K562 (cell line): ENCODE data around the gene PPP4R4. TPM values are rescaled to one million over a fixed set of nuclear protein-coding genes. Genes with fewer than 3 reads are reported as not detected.
A peak's percentile ranks its signal among the peaks of the same experiment; 100 is the strongest.

Source experiments
- ATAC-seq: fragments of 200-7000 bp; cut with Tn5 transposase; 3 replicates; pipeline ENCODE4 v1.9.1; 2020; ENCODE audit warnings: moderate library complexity
- BruUV-seq: library from RNA; stranded (reverse); fragments of 400-500 nt; replicated peaks from 2 replicates; lab custom pipeline; 2021; lab: Mats Ljungman, UMichigan
- CTCF ChIA-PET: fragments of 300-600 bp; formaldehyde crosslinking; extraction: SDS; loops from one replicate; lab custom pipeline; 2021; ENCODE audit warnings: low intra/inter-chr PET ratio; lab: Yijun Ruan, JAX
- POLR2A ChIA-PET: fragments of 300-600, 350-650 bp; sonication (Branson Sonifier 250); formaldehyde crosslinking; extraction: SDS; loops from one replicate; lab custom pipeline; 2021; ENCODE audit warnings: antibody characterized with exemption, inconsistent platforms; lab: Yijun Ruan, JAX
- DNase-seq, 4 experiments: peaks; one replicate each; pipeline versions ENCODE4 v3.0.0 to v3.0.0-alpha.2; 2011 to 2018; ENCODE audit warnings: low spot score in 3 of 4, mixed read lengths in 3 of 4; ENCODE audit errors: extremely low read depth in 1 of 4
- FAIRE-seq: peaks from 2 replicates; lab custom pipeline; 2011; peaks lifted over from hg19 to GRCh38; lab: Jason Lieb, UNC
- H2AFZ ChIP-seq: 2 replicates; pipeline ENCODE4 v1.6.0; 2011; ENCODE audit warnings: low read depth, low read length, control low read depth, inconsistent platforms
- H3K27ac ChIP-seq: fragments of 200-600 bp; 3 replicates; pipeline ENCODE4 v1.8.0; 2011; ENCODE audit warnings: low read depth, mild to moderate bottlenecking, control low read depth, inconsistent platforms, low read length, moderate library complexity, mixed read lengths; ENCODE audit errors: extremely low read depth
- H3K27me3 ChIP-seq, 2 experiments: fragments of 300-600 bp in 1 of 2; 2 replicates in 1 of 2; 3 replicates in 1 of 2; pipeline versions ENCODE4 v1.6.0 to v1.8.0; 2011; ENCODE audit warnings: inconsistent platforms in 2 of 2, low read length in 2 of 2, mild to moderate bottlenecking in 1 of 2, mixed read lengths in 1 of 2, moderate library complexity in 1 of 2; ENCODE audit not compliant: control insufficient read depth in 2 of 2, insufficient read depth in 2 of 2
- H3K36me3 ChIP-seq: fragments of 300-600 bp; 3 replicates; pipeline ENCODE4 v1.8.0; 2011; ENCODE audit warnings: mild to moderate bottlenecking, low read length, inconsistent platforms; ENCODE audit not compliant: control insufficient read depth, insufficient read depth
- H3K4me1 ChIP-seq, 2 experiments: fragments of 200-600 bp in 1 of 2; replicated peaks in 1 of 2; 2 replicates in 1 of 2; 3 replicates in 1 of 2; pipeline versions ENCODE4 v1.5.1 to v1.8.0; 2011; ENCODE audit warnings: inconsistent platforms in 2 of 2, low read length in 2 of 2, mild to moderate bottlenecking in 1 of 2, mixed read lengths in 1 of 2, moderate library complexity in 1 of 2; ENCODE audit not compliant: control insufficient read depth in 2 of 2, insufficient read depth in 2 of 2
- H3K4me2 ChIP-seq: 2 replicates; pipeline ENCODE4 v1.6.1; 2011; ENCODE audit warnings: low read length, control low read depth, inconsistent platforms, mixed read lengths; ENCODE audit not compliant: insufficient read depth
- H3K4me3 ChIP-seq: fragments of 200-600 bp; sonication (generic), shearing (Covaris generic); 2 replicates; pipeline ENCODE4 v1.5.1; 2016; ENCODE audit warnings: control low read depth, inconsistent platforms
- H3K79me2 ChIP-seq: fragments of 200-600 bp; 3 replicates; pipeline ENCODE4 v1.8.0; 2011; ENCODE audit warnings: low read length, inconsistent platforms; ENCODE audit not compliant: control insufficient read depth, insufficient read depth
- H3K9ac ChIP-seq, 2 experiments: 2 replicates each; pipeline versions ENCODE4 v1.6.0 to v1.6.1; 2011; ENCODE audit warnings: low read depth in 2 of 2, low read length in 2 of 2, control low read depth in 1 of 2, inconsistent platforms in 1 of 2, mild to moderate bottlenecking in 1 of 2, mixed read lengths in 1 of 2; ENCODE audit not compliant: insufficient read depth in 1 of 2
- H3K9me1 ChIP-seq: one replicate; pipeline ENCODE4 v1.6.0; 2011; ENCODE audit warnings: inconsistent platforms, mild to moderate bottlenecking, low read length, moderate library complexity; ENCODE audit not compliant: control insufficient read depth, insufficient read depth
- H3K9me3 ChIP-seq: replicated peaks from 2 replicates; pipeline ENCODE4 v1.5.1; 2011; ENCODE audit warnings: low read depth, low read length, inconsistent platforms; ENCODE audit not compliant: control insufficient read depth, insufficient read depth
- H4K20me1 ChIP-seq: replicated peaks from 2 replicates; pipeline ENCODE4 v1.6.1; 2011; ENCODE audit warnings: low read length, inconsistent platforms, mixed read lengths; ENCODE audit not compliant: control insufficient read depth, insufficient read depth
- CTCF ChIP-seq, 3 experiments: IDR thresholded peaks in 2 of 3; conservative IDR thresholded peaks in 1 of 3; 2 replicates each; pipeline ENCODE4 v1.5.1; 2011 to 2012; ENCODE audit warnings: low read length in 3 of 3, mild to moderate bottlenecking in 3 of 3, control low read depth in 2 of 3, improper control_type of control experiment in 1 of 3, inconsistent platforms in 1 of 3, low read depth in 1 of 3, mixed read lengths in 1 of 3, moderate library complexity in 1 of 3; ENCODE audit not compliant: insufficient read depth in 2 of 3
- POLR2A ChIP-seq: fragments of 450-650 bp; conservative IDR thresholded peaks from 2 replicates; pipeline ENCODE4 v1.6.1; 2016
- RAD21 ChIP-seq, 2 experiments: fragments of 250-450 bp in 1 of 2; fragments of 450-650 bp in 1 of 2; sonication (Bioruptor Pico) in 1 of 2; formaldehyde crosslinking in 1 of 2; IDR thresholded peaks in 1 of 2; conservative IDR thresholded peaks in 1 of 2; 2 replicates each; pipeline versions ENCODE4 v1.4.0 to v1.8.0; 2020 to 2022; ENCODE audit warnings: mild to moderate bottlenecking in 2 of 2, moderate library complexity in 1 of 2
- WGBS: fragments of 100-300 bp; shearing (Covaris generic); methylation state at CpG from one replicate; pipeline ENCODE4 v1.1.6; 2016; ENCODE audit warnings: low coverage, mixed read lengths; ENCODE audit not compliant: insufficient coverage; ENCODE audit errors: missing lambda C conversion rate; 5-methylcytosine and 5-hydroxymethylcytosine counted together
- in situ Hi-C: fragments of 300-500 bp; cut with MboI; formaldehyde crosslinking; loops from 4 replicates; pipeline ENCODE4 v1.15.0; 2018; ENCODE audit warnings: inconsistent platforms, mixed read lengths
- intact Hi-C: fragments of 100-400 bp; cut with micrococcal nuclease; formaldehyde crosslinking; loops from 2 replicates; pipeline ENCODE4 v1.14.2; 2022
- polyA plus RNA-seq, 8 experiments: library from polyadenylated mRNA; depleted of rRNA in 4 of 8; stranded (reverse) in 5 of 8; unstranded in 3 of 8; fragments of >200 nt; fragmentation: Nextera tagmentation in 2 of 8; fragmentation: Illumina TruSeq in 1 of 8; extraction: Ambion mirVana in 2 of 8; extraction: Trizol in 1 of 8; gene quantifications; 2 replicates each; pipeline versions ENCODE4 v1.2.1 to v1.2.3, GENCODE V29; 2011 to 2014; ENCODE audit warnings: inconsistent platforms in 1 of 8, missing spikeins in 1 of 8
- total RNA-seq, 7 experiments: library from RNA; depleted of rRNA in 6 of 7; stranded (reverse); fragments of >200 nt in 6 of 7; fragmentation: Illumina TruSeq in 2 of 7; extraction: Trizol in 2 of 7; gene quantifications; 2 replicates each; pipeline versions ENCODE4 v1.2.1 to v1.2.3, GENCODE V29; 2011 to 2021; ENCODE audit warnings: low replicate concordance in 1 of 7

Gene PPP4R4
- total and polyA plus RNA-seq, 9 of the 15 experiments (the other 6 are each of a cell fraction or from before 2014, with no cell fraction given) = 0.11 to 0.26 TPM; not detected in 7

GRCh38 chr14:94307410-94307992 lies 133.4 kb downstream of the PPP4R4 start:
- DNase-seq (peak; percentile 9 to 20 (median 14)), FAIRE-seq (no peak), ATAC-seq (no peak; the same call in 2 of the 3 replicates)
- intact Hi-C loops (no loop called here), in situ Hi-C loops (no loop called here)
- Histone ChIP-seq H3K79me2 (no peaks in the 10 kb centered on the region), H3K27ac (no peak overlapping the region), H4K20me1 (no peaks in the 10 kb centered on the region), H3K9me1 (no peaks in the 10 kb centered on the region), H3K36me3 (no peaks in the 10 kb centered on the region), H3K4me1 (no peaks in the 10 kb centered on the region), H3K4me3 (no peak overlapping the region), H3K27me3 (no peaks in the 10 kb centered on the region; a peak in 1 of 5 replicates), H2AFZ (no peak overlapping the region), H3K9me3 (no peaks in the 10 kb centered on the region), H3K4me2 (no peak overlapping the region), H3K9ac (no peak overlapping the region)
- no TSS peak for BruUV-seq
- no peak for TF ChIP-seq POLR2A
- peak in 1 of 2 experiments; percentile 38; a peak in 2 of 4 replicates for TF ChIP-seq RAD21 (CRISPR knock-in tag; conservative IDR thresholded peaks at IDR 0.05 in 1 of 2, IDR thresholded peaks at IDR 0.05 in 1 of 2)
- peak in 2 of 3 experiments; percentile 33 to 36; a peak in 3 of 6 replicates for TF ChIP-seq CTCF (IDR thresholded peaks at IDR 0.05 in 2 of 3, conservative IDR thresholded peaks at IDR 0.05 in 1 of 3; ENCODE audit: insufficient read depth in 2 of 3, low read depth in 1 of 3, low read length in 3 of 3)
- WGBS = 0% methylated on average over 5 of the region's 5 CpGs
- ChIA-PET POLR2A (interaction anchor here (0.7 kb wide), 1 partner anchor 68 kb away, joined by 3 read pairs; no protein-coding TSS in a partner anchor), CTCF (no interaction called here)
